H1 (cell line): ENCODE data around the gene FAIM2. TPM values are rescaled to one million over a fixed set of nuclear protein-coding genes. Genes with fewer than 3 reads are reported as not detected.

Source experiments
- EP300 ChIP-seq, 2 experiments: IDR thresholded peaks; 1 replicate in 1 of 2; 2 replicates in 1 of 2; pipeline ENCODE4 v1.6.1; 2011 to 2012; ENCODE audit warnings: low read depth in 2 of 2, low read length in 2 of 2, mild to moderate bottlenecking in 2 of 2, borderline replicate concordance in 1 of 2, inconsistent platforms in 1 of 2, moderate library complexity in 1 of 2
- polyA plus RNA-seq, 7 experiments: library from polyadenylated mRNA; depleted of rRNA in 3 of 7; stranded (reverse) in 5 of 7; unstranded in 2 of 7; fragments of >200 nt in 5 of 7; fragments of 200-250 nt in 2 of 7; gene quantifications; 1 replicate in 5 of 7; 2 replicates in 1 of 7; 4 replicates in 1 of 7; pipeline versions ENCODE4 v1.2.1 to v1.2.3, GENCODE V29; 2011 to 2013; ENCODE audit warnings: missing spikeins in 2 of 7, mixed read lengths in 2 of 7
- total RNA-seq: library from RNA; stranded (reverse); fragmentation: NEBNext Ultra II Directional; extraction: Animal tissue kit (Norgen Biotek cat#: 25700); gene quantifications from 2 replicates; pipeline ENCODE4 v1.2.1, GENCODE V29; 2021
- TF ChIP-seq, protein P1 (sequence below): IDR thresholded peaks from 2 replicates; pipeline ENCODE4 v1.6.1; 2012; ENCODE audit warnings: inconsistent platforms
- TF ChIP-seq, protein P2 (sequence below): IDR thresholded peaks from 2 replicates; pipeline ENCODE4 v1.6.1; 2011; ENCODE audit warnings: low read length, improper control_type of control experiment

FAIM2 gene
- total and polyA plus RNA-seq, 2 of the 8 experiments (the other 6 are each of a cell fraction or from before 2014, with no cell fraction given) = 0.89 to 1.3 TPM

DNA sequence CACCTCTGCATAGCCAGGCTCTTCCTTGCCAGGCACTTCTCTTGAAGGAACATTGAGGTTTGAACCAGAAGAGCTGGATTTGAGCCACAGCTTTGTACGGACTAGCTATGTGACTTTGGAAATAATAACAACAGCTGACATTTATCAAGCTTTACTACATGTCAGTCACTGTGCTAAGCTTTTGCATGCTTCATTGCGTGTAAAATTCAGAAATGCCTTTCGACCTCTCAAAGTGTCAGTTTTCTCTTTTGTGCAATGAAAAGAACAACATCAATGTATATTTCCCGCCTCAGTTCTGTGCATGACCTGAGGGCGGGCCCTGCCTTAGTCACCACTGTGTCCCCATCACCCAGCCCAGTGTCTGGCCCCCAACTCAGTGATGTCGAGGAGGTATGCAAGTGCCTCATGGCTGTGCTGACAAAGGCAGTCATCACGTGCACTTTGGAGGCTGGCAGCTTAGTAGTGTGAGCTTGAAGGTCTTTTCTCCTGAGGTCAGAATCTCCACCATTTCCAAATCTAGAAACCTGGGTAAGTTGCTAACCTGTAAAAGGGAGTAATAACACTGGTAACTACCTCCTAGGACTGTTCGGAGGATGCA lies 28.9 kb upstream of the FAIM2 start (continued):
- TF ChIP-seq, protein P1, sequence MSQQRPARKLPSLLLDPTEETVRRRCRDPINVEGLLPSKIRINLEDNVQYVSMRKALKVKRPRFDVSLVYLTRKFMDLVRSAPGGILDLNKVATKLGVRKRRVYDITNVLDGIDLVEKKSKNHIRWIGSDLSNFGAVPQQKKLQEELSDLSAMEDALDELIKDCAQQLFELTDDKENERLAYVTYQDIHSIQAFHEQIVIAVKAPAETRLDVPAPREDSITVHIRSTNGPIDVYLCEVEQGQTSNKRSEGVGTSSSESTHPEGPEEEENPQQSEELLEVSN = no peak
- TF ChIP-seq, protein P2, sequence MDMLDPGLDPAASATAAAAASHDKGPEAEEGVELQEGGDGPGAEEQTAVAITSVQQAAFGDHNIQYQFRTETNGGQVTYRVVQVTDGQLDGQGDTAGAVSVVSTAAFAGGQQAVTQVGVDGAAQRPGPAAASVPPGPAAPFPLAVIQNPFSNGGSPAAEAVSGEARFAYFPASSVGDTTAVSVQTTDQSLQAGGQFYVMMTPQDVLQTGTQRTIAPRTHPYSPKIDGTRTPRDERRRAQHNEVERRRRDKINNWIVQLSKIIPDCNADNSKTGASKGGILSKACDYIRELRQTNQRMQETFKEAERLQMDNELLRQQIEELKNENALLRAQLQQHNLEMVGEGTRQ = no peak
- TF ChIP-seq EP300 (IDR thresholded peaks at IDR 0.05; ENCODE audit: borderline replicate concordance in 1 of 2, low read depth in 2 of 2, low read length in 2 of 2) = no peak
- TF ChIP-seq, all 59 proteins: peak for 0
